Measurements from ENCODE around the gene GDF7.

Gene GDF7

DNA sequence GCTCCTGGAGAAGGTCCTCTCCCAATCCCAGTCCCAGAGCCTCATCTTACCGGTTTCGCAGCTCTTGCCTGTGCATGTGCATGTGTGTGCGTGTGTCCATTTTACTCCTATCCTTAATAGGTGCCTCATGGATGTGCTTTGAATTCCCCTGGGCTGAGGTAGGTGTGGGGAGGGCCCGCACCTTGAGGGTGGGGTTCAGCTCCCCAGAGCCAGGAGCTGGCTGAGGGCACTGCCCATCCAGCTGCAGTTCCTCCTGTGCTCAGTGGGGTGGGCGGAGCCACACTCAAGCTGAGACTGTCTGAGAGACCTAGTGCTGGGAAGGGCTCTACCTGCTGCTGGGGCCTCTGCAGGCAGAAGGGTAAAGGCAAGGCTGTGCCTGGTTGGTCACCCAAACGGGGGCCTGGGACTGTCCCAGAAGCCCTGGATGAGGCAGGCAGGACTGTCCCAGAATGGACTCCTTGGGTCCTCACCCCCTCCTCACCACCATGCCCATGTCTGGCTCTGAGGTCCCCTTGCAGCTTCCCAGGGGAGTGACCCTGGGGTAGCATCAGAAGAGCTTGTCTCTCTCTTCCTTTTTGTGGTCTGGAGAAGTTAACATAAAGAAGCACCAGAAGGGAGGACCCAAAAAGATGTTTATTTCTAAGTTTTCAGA is 8.9 kb downstream of the GDF7 start:
- DNase-seq: no peak

DNA sequence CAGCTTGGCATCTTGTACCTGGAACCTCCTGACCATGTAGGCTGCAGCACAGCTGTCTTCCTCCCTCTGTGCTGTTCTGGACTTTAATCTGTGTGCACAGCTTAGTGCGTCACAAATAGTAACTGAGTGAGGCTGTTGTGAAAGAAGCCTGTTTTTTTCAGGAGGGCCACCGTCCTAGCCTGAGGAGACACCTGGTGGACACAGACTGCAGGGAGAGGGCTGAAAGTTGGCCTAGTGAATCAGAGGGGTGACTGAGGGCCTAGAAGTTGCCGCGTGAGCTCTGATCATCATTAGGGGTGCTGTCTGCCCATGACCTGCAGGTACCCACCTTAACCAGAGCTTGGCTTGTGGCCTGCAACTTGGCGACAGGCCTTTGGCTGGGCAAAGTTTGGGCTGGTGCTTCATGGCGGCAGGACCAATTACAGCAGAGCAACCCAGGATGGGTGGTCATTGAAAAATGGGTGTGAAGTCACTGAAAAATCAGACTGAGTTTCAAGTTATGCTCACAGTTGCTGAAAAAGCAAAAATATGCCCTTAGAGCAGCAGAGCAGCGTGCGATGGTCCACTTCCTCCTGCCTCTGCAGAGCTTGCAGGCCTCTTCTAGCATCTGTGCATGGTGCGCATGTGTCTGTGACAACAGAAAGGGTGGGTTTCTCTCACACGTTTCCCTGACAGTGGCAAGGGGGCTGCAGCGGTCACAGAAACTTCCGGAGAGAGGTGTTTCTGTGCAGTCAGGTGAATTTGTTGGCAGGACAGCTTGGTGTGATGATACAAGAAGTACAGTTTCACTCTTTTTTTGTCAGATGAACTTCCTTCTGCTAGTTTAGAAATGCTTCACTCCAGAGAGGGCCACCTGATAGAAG is 9.6 kb downstream of the GDF7 start:
- no peak for DNase-seq

DNA sequence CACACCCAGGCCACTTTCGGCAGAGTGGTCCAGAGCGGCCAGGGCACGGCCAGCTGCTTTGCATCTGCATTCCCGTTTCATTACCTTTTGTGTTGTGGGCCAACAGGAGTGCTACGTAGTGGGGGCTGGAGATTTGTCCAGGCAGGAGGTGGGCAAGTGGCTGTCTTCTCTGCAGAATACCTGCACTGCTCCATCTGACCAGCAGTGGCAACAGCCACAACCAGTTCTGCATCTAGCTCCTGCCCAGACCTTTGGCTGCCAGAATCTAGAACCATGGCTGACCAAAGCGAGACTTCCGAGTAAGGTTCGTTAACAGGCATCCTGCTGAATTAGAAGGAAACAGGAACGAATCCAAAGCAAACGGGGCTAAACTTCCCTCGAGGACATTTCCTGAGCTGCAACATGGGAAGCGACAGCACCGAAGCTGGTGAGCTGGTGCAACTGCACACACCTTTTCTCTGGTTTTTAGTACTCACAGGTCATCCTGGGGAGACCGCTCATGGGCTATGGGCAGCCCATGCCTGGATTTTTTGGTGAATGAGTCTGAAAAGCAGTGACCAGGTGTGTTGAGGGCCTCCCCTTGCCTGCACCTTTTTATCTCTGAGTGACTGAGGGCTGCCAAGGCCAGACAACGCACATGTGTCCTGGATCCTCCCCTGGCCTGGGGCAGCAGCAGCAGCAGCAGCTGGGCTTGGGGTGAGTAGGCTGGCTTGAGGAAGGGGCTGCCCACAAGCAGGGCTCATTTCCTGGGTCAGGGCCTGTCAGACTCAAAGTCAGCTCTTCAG is 10.5 kb downstream of the GDF7 start:
- no peak for DNase-seq

DNA sequence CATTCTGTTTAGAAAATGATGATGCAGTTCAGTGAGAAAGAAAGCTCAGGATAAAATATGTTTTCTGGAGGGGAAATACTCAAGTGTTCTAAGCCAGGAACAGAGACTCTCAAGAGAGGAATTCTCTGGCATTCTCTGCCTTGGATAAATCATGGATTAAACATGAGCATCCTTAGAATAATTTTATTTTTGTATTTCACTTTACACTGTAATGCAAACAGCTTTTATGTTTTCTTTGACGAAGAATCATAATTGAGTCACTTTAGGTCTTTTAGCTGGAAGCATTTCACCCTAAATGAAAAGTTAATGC is 11.1 kb downstream of the GDF7 start:
- no peak for DNase-seq

DNA sequence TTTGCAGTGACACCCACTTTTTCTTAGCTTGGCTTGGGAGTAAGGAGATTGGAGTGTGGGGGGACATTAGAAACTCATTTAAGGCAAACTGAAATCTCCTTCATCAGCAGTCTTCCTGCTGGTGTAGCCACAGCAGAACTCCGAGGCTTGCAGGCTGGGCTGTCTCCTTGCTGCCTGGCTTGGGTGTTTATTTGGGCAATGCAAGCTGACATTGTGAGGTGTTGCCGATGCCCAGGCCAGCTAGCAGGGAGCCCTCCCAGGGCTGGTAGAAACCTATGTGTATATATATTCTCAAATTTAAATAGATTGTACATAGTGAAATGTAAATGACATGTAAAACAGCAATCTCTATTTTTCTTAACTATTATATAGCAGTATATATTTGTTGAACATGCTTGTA is 11.8 kb downstream of the GDF7 start:
- no peak for DNase-seq

DNA sequence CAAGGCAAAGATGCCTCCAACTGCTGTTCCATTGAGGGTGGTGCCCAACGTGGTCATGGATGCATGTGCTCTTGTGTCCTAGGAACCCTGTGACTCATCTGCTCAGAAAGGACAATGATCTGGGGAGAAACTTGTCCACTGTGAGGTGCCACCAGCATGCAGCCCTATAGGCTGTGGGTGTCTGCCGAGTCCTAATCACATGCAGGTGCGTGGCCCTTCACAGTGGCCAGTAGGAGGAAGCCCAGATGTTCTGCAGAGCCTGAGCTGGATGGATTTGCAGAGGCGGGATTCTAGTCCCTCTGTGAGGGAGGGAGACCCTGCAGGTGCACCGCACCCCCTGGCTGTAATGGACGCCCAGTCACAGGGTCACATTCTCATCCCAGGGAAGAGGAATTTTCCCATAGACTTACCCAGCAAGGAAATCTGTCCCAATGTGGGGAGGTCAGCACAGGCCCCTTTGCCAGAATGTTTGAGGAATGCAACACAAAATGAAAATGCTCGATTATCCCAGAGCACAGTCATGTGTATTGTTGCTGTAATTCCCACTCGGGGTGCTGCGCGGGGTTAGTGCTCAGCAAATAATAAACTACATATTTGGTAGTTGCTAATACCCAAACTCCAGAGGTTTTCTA is 13.9 kb downstream of the GDF7 start:
- DNase-seq: no peak

DNA sequence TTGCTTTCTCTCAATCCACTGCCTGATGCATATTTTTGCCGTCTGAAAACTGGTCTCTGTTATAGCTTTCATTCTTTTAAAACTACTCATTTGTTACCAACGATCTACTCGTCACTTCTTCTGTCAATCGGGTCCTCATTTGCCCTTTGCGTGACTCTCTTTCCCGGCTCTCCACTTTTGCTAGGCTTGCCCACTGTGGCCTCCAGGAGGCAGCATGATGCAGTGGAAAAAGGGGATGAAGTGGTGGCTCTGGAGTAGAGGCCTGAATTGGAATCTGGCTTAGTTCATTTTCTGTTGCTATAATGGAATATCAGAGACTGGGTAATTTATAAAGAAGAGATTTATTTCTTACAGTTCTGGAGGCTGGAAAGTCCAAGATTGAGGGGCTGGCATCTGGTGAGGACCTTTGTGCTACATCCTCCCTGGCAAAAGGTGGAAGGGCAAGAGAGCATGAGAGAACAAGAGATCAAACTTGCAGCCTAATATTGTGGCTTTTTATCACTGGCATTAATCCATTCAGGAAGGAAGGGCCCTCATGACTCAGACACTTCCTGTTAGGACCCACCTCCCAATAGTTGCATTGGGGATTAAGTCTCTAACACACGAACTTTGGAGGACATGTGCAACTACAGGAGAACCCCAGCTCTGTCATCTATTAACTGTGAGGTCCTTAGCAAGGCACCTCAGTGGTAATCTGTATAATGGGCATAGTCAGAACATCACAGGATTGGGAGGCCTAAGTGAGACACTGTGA is 15.4 kb downstream of the GDF7 start:
- no peak for DNase-seq

DNA sequence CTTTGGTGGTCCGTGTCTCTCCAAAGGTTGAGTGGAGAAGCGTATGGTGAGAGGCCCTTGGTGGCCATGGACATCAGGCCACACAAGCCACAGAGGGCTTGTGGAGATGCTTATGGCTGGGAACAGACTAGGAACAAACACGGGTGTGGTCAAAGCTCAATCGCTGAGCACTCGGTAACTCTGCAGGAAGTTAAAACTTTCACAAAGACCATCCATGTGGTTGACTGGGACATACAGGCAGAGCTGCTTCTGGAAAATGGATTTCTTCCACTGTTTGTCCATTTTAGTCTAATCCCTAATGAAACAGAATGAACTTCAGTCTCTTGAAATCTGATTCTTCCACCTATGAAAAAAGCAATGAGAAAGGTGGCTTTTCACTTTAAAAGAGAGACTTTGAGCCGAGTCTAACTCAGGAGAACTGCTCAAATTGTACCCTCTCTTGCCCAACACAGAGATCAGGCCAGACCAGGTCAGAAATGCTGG is 17.7 kb downstream of the GDF7 start:
- no peak for DNase-seq

DNA sequence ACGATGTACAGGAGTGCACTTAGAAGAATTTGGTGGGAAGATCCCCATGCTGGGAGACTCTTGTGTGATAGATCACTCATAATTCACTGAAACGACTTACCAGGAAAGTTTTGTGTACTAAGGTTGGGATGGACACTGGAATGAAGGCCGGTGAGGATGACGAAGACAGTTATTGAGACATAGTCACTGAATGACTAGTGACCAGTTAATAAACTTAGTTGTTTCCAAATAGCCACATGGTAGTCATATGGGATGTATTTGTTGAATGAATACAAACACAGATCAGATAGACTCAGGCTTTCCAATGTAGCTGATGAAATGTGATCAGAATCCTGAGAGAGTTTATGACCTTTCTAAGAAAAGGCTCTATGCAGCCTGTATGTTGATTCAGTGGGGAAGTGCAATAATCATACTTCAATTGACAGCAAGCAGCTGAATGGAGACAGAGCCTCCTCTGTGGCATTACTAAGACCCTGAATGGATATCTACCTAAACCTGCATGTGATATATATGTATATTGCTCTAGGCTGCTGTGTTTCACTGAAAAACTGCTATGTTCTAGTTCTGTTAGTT is 20.4 kb downstream of the GDF7 start:
- DNase-seq: no peak

DNA sequence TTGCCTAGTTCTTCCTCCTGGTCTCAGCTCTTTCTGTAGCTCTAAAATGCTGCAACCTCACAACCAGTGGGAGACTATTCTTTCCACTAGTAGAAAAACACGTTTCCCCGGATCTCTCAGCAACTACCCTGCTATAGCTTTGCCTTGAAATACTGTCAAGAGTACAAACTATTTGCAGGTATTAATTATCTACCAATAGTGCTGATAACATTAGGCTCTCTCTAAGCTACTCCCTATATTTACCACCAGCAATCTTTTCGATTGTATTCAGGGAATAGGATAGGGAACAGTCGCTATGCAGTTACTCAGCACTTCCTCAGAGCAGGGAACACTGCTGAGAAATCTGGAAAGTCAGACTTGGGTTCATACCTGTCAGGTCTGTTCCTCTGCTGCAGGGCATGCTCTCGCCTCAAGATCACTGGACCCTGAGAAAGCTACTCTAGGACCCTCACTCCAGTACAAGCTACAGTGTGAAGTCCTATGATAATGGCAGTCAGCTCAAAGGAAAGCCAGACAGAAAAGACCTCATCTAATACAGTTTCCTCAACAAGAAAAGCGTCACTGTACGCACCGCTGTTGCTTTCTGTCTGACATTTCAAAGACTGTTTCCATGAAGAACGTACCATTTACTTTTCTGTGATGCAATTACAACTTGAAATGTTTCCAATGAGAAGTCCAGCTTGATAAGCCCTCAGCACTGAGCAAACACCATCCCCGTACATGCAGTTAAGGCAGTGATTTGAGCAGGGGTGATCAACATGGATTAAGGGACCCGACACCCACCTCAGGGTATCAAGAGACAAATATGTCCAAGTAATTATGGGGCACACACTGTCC is 22.7 kb downstream of the GDF7 start:
- no peak for DNase-seq

DNA sequence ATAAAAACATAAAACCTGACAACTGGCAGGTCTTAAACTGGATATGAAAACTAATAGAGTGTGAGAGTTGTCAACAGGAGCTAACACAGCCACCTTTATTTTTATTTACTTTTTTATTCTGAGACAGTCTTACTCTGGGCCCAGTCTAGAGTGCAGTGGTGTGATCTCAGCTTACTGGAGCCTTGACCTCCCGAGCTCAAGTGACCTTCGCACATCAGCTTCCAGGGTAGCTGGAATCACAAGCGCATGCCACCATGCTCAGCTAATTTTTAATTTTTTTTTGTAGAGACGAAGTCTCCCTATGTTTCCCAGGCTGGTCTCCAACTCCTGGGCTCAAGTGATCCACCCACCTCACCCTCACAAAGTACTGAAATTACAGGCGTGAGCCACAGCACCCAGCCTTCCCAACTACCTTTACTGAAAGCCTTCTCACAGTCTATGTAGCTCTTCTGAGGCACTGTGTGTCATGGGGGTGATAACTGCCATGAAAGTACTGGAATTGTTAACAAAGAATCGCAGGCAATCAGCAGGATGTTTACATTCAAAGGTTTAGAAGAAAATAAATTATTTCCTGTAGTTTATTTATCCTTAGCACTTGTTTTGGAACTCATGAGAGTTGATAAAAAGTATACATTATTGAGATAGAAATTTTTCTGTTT is 24.3 kb downstream of the GDF7 start:
- no peak for DNase-seq

DNA sequence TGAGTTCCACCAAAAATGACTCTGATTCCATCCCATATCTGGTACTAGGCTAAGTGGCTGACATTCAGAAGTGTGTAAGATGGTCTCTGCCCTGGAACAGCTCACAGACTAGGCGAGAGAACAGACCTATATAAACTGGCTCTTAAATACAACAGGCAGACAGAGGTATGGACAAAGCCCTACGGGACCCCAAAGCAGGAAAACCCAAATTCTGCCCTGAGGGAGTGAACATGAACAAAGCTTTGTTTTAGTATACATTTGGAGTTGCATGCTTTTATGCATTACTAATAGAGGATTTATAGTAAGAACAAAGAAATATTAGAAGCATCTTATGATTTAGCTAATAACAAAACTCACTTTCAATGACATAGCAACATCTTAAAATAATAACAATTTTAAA is 25.1 kb downstream of the GDF7 start:
- no peak for DNase-seq

DNA sequence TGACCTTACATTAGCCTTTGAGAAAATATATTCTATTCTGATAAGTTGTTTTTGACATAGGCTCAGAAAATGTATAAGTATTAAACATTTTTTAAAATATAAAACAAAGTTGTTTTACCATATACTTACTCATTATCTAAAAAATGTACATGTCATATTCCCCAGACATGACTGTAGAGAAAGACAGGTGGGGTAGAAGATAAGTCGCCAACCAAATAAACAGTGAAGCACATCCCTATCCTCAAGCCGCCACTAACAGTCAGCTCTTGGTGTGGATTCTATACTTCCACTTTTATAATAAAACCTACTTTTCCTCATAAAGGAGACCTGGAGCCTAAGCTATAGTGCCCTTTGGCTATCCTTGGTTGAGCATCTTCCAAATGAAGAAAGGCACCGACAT is 26.4 kb downstream of the GDF7 start:
- DNase-seq: no peak

DNA sequence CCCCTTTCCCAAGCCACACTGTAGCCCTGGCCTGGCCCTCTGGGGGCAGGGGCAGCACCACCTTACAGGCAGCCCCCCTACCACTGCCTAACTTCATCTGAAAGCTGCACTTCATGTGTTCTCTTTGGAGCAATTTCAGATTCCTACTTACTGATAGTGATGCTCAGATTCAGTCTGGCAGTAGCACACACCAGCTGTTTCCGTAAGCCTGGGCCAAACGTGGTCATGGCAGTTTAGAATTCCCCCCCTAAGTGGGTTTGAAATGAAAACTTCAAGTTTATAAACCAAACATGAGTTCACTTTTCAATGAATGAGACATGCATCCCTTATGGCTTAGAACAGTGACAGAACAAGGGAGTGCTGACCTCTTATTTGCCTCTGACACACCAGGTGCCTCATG is 29.4 kb downstream of the GDF7 start:
- no peak for DNase-seq

DNA sequence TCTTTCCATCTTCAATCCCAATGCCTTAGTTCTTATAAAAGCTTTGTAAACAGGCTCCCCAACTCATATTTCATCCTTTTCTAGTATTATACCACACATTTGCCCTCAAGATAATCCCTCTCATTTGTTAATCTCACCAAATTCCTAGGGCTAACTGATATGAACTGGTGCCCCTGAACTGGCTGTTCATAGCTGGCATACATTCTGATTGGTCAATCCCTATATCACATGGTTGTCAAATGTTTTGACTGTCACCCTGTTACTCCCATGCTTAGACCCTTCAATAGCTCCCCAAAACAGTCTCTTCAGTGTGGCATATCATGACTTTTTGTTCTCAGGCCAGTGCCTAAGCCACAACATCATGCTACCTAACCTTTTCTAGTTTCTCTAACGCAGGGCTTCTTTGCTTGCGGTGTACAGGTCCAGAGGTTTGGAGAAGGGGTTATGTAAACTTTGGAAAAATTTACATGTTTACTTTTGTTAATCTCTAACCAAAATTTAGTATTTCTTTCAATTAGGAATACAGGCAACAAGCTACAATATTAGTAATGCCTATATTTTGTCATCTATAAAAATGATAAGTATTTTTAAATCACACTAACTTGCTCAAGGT is 30.5 kb downstream of the GDF7 start:
- DNase-seq: no peak

DNA sequence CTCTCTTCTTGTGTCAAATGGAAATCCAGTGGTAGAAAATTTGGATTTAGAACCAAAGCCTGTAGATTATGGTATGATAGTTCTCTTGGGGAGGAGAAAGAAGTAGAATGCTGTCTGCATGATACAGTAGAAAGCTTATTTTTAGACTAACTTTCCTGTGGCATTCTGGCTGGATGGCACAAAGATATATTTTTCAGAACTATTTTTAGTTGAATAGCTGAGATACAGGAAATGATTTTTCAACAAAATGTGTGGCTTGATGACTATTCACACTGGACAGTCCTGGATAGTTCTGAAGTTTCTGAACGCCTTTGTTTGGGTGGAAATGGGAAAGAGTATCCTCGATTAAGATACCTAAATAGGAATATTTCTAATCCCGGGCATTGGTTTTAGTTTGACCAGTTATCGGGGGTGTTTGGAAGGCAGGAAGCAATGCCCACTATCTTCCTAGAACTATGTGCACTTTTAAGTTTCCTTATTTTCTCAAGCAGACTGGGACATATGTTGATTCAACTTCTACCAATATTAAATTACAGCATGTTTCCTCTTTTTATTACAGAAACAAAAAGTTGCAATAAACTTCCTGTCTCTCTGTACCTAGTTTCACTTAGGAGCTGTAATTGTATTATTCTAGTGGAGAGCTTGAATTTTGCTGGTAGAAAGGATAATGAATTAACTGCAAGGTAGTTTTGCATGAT is 32.1 kb downstream of the GDF7 start:
- DNase-seq: no peak

DNA sequence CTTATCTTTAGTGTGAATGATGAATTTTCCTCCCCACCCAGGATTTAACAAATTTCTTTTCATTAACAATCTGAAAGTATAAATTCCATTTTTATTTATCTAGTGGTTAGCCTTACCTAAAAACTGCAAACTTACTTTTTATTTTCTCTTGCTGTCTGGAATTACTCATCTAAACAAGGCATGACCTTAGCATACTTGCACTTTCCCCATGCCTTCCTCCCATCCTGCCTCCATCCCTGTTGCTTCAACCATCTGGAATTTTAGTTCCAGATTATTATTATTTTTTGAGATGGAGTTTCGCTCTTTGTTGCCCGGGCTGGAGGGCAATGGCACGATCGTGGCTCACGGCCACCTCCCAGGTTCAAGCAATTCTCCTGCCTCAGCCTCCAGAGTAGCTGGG is 35.6 kb downstream of the GDF7 start:
- no peak for DNase-seq

DNA sequence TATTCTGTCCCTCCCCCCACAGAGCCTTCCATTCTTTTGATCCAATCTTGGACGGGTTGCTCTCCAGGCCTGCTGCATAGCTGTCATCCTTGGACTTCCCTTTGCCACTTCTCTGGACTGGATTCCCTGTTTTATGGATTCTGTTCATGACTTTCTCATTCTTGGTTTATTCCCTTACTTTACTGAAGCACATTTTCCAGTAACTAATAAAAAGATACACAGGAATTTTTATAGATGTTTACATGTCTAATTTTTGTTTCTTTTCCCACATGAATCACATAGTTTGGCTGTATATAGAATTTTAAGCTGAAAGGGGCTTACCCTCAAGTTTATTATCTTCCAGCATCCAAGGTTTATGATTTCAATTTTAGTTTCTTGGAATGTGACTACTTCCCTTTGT is 37.9 kb downstream of the GDF7 start:
- DNase-seq: no peak

DNA sequence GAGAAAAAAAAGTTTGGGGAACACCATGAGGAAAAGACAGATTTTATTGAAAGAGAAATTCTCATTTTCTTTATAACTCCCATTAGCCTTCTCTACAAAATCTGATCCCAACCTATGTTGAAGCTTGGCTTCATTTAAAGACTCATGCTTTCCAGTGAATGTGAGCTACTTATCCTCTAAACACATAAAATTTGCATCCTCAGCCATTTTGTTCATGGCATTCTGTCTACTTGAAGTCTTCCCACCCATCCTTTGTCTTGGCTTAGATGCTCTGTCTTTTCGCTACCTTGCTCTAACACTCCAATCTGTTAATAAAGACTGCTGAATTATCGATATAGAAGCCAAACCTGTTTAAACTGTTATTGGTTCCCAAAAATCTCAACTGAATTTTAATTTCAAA is 39.3 kb downstream of the GDF7 start:
- no peak for DNase-seq

DNA sequence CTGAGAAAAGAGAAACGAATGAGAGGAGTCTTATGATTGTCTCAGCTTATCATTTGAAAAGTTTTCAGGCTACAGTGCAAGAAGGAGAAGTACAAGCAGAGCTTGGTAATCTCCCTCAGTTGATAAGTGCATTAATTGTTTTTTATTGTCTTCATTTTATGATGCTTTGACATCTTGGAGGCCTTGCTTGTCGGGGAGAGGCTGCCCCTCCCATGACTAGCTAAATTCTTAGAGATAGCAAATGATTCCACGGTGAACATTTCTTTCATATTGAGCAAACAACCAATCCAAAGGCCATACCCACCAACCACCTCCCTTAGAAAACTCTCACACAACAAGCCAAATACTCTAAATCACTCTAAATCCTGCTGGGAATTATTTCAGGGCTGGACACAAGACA is 39.8 kb downstream of the GDF7 start:
- no peak for DNase-seq

Measured in femur (tissue), 1 donor.